ENCODE data around the gene OR7G1.

DNA sequence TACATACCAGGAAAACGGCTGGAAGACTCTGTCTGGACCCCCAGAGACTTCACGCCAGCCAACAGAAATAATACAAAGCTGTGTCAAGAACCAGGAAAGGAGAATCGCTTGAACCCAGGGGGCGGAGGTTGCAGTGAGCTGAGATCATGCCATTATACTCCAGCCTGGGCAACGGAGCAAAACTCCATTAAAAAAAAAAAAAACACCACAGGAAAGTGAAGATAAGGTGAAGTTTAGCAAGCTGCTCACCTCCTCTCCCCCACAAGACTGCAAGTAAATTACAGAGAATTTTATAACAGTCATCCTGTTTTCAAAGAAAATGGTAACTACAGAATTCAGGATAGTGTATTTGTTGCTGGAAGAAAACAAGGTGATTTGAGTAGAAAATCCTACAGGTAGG lies 984 bp upstream of the OR7G1 start:
- TF ChIP-seq, protein P1, sequence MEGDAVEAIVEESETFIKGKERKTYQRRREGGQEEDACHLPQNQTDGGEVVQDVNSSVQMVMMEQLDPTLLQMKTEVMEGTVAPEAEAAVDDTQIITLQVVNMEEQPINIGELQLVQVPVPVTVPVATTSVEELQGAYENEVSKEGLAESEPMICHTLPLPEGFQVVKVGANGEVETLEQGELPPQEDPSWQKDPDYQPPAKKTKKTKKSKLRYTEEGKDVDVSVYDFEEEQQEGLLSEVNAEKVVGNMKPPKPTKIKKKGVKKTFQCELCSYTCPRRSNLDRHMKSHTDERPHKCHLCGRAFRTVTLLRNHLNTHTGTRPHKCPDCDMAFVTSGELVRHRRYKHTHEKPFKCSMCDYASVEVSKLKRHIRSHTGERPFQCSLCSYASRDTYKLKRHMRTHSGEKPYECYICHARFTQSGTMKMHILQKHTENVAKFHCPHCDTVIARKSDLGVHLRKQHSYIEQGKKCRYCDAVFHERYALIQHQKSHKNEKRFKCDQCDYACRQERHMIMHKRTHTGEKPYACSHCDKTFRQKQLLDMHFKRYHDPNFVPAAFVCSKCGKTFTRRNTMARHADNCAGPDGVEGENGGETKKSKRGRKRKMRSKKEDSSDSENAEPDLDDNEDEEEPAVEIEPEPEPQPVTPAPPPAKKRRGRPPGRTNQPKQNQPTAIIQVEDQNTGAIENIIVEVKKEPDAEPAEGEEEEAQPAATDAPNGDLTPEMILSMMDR (IDR thresholded peaks at IDR 0.05): no peak
- TF ChIP-seq ZFX (IDR thresholded peaks at IDR 0.05; ENCODE audit: borderline replicate concordance): no peak

All from 22Rv1 (cell line).